Measurements from ENCODE around the gene DNAH1. TPM values are rescaled to one million over a fixed set of nuclear protein-coding genes. Genes with fewer than 3 reads are reported as not detected.
A peak's percentile ranks its signal among the peaks of the same experiment; 100 is the strongest.

Gene DNAH1
- total and polyA plus RNA-seq, 2 of the 13 experiments (the other 11 are each of a cell fraction or from before 2014, with no cell fraction given): 0.64 to 3.5 TPM

GRCh38 chr3:52429779-52430415 is 113.8 kb downstream of the DNAH1 start (continued):
- TF ChIP-seq ZNF878 (CRISPR knock-in tag; IDR thresholded peaks at IDR 0.05) (peak; percentile 81; the same call in 1 of the 2 replicates), ZNF607 (CRISPR knock-in tag; IDR thresholded peaks at IDR 0.05; ENCODE audit: borderline replicate concordance) (no peak; the same call in 1 of the 2 replicates), SOX6 (IDR thresholded peaks at IDR 0.05) (no peak), SOX6 (CRISPR knock-in tag; IDR thresholded peaks at IDR 0.05) (peak; percentile 100), ZNF777 (CRISPR knock-in tag; IDR thresholded peaks at IDR 0.05) (no peak), TRIM24 (CRISPR knock-in tag; IDR thresholded peaks at IDR 0.05) (no peak), ZNF670 (CRISPR knock-in tag; IDR thresholded peaks at IDR 0.05; ENCODE audit: borderline replicate concordance) (no peak), CEBPZ (IDR thresholded peaks at IDR 0.05; ENCODE audit: low read length) (no peak), HOXA3 (CRISPR knock-in tag; IDR thresholded peaks at IDR 0.05) (peak; percentile 96), PBX2 (CRISPR knock-in tag; IDR thresholded peaks at IDR 0.05) (no peak), ZNF407 (CRISPR knock-in tag; IDR thresholded peaks at IDR 0.05; ENCODE audit: not compliant biosample characterization) (peak; percentile 27), ZNF253 (CRISPR knock-in tag; IDR thresholded peaks at IDR 0.05; ENCODE audit: borderline replicate concordance) (no peak), RFX3 (CRISPR knock-in tag; IDR thresholded peaks at IDR 0.05) (no peak), ZNF235 (CRISPR knock-in tag; IDR thresholded peaks at IDR 0.05; ENCODE audit: borderline replicate concordance) (no peak), TMF1 (CRISPR knock-in tag; IDR thresholded peaks at IDR 0.05; ENCODE audit: low read depth) (no peak), ZNF740 (CRISPR knock-in tag; IDR thresholded peaks at IDR 0.05) (peak; percentile 96), MBD4 (IDR thresholded peaks at IDR 0.05; ENCODE audit: borderline replicate concordance, low read length) (no peak), SALL2 (CRISPR knock-in tag; IDR thresholded peaks at IDR 0.05) (peak; percentile 80; the same call in 1 of the 2 replicates)
